ENCODE measurements around the gene IFI35. TPM values are rescaled to one million over a fixed set of nuclear protein-coding genes. Genes with fewer than 3 reads are reported as not detected.

The IFI35 gene
- total and polyA plus RNA-seq, 2 donors (not counting 1 experiment from before 2014, with no cell fraction given): 34.5 to 52.0 TPM

GRCh38 chr17:43042025-43042628 lies 35.5 kb downstream of the IFI35 start:
- Histone ChIP-seq H2AFZ (ENCODE audit: low read length) (no peak overlapping the region), H3K36me3 (ENCODE audit: control insufficient read depth, insufficient read depth, low read length) (no peaks in the 10 kb centered on the region), H3K9ac (ENCODE audit: insufficient read depth, low read length) (no peak overlapping the region), H3K4me2 (ENCODE audit: extremely low read depth, insufficient read depth, low read length) (no peak overlapping the region), H3K4me3 (replicated peaks in 1 of 4; ENCODE audit: control extremely low read depth in 1 of 4, insufficient read depth in 1 of 4, low read depth in 3 of 4, low read length in 4 of 4) (no peak overlapping the region), H3K9me3 (ENCODE audit: control insufficient read depth, insufficient read depth, low read depth, low read length) (no peaks in the 10 kb centered on the region), H3K79me2 (ENCODE audit: control insufficient read depth, insufficient read depth, low read length) (no peaks in the 10 kb centered on the region), H3K27ac (ENCODE audit: insufficient read depth, low read length) (no peak overlapping the region), H3K27me3 (ENCODE audit: control insufficient read depth, insufficient read depth, low read length) (no peaks in the 10 kb centered on the region), H4K20me1 (ENCODE audit: control insufficient read depth, extremely low read depth, insufficient read depth, low read length) (no peaks in the 10 kb centered on the region), H3K4me1 (ENCODE audit: control insufficient read depth, extremely low read depth, insufficient read depth, low read length) (no peaks in the 10 kb centered on the region)
- TF ChIP-seq, protein P1, sequence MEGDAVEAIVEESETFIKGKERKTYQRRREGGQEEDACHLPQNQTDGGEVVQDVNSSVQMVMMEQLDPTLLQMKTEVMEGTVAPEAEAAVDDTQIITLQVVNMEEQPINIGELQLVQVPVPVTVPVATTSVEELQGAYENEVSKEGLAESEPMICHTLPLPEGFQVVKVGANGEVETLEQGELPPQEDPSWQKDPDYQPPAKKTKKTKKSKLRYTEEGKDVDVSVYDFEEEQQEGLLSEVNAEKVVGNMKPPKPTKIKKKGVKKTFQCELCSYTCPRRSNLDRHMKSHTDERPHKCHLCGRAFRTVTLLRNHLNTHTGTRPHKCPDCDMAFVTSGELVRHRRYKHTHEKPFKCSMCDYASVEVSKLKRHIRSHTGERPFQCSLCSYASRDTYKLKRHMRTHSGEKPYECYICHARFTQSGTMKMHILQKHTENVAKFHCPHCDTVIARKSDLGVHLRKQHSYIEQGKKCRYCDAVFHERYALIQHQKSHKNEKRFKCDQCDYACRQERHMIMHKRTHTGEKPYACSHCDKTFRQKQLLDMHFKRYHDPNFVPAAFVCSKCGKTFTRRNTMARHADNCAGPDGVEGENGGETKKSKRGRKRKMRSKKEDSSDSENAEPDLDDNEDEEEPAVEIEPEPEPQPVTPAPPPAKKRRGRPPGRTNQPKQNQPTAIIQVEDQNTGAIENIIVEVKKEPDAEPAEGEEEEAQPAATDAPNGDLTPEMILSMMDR (conservative IDR thresholded peaks at IDR 0.05 in 1 of 2, IDR thresholded peaks at IDR 0.05 in 1 of 2; ENCODE audit: low read depth in 1 of 2, low read length in 2 of 2): no peak
- no peak for TF ChIP-seq EZH2 (IDR thresholded peaks at IDR 0.05; ENCODE audit: low read length, missing control alignments)
- DNase-seq (ENCODE audit: low read depth in 2 of 2): peak in 1 of 2 donors; percentile 17

DNA sequence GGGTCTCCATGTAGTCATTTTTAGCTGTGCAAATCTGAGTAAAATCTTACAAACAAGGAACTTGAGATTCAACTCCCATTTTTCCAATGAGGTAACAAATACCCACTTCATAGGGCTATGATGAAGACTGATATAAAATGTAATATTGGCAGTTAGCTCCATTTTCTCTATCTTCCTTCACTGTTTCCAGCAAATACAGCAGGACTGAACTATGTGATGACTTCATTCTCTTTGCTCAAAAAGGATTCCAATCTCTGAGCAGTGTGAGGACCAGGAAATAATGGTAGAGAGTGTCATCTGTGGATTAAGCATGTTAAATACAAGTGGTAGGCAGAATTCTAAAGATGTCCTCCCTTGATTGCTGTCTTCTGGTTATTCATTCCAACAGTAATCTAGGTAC lies 36.7 kb downstream of the IFI35 start:
- H3K27ac ChIP-seq (ENCODE audit: insufficient read depth, low read length): no peak overlapping the region
- no peak overlapping the region for H2AFZ ChIP-seq (ENCODE audit: low read length)
- H3K9ac ChIP-seq (ENCODE audit: insufficient read depth, low read length): no peak overlapping the region
- H3K36me3 ChIP-seq (ENCODE audit: control insufficient read depth, insufficient read depth, low read length): no peaks in the 10 kb centered on the region
- H3K4me1 ChIP-seq (ENCODE audit: control insufficient read depth, extremely low read depth, insufficient read depth, low read length): no peaks in the 10 kb centered on the region
- no peaks in the 10 kb centered on the region for H4K20me1 ChIP-seq (ENCODE audit: control insufficient read depth, extremely low read depth, insufficient read depth, low read length)
- no peaks in the 10 kb centered on the region for H3K79me2 ChIP-seq (ENCODE audit: control insufficient read depth, insufficient read depth, low read length)
- no peak overlapping the region for H3K4me2 ChIP-seq (ENCODE audit: extremely low read depth, insufficient read depth, low read length)
- no peak overlapping the region for H3K4me3 ChIP-seq (replicated peaks in 1 of 4; ENCODE audit: control extremely low read depth in 1 of 4, insufficient read depth in 1 of 4, low read depth in 3 of 4, low read length in 4 of 4)
- DNase-seq (ENCODE audit: low read depth in 2 of 2): peak in 1 of 2 donors; percentile 33
- TF ChIP-seq, protein P1 (conservative IDR thresholded peaks at IDR 0.05 in 1 of 2, IDR thresholded peaks at IDR 0.05 in 1 of 2; ENCODE audit: low read depth in 1 of 2, low read length in 2 of 2): no peak
- no peak for TF ChIP-seq EZH2 (IDR thresholded peaks at IDR 0.05; ENCODE audit: low read length, missing control alignments)
- H3K27me3 ChIP-seq (ENCODE audit: control insufficient read depth, insufficient read depth, low read length): no peaks in the 10 kb centered on the region
- no peaks in the 10 kb centered on the region for H3K9me3 ChIP-seq (ENCODE audit: control insufficient read depth, insufficient read depth, low read depth, low read length)

DNA sequence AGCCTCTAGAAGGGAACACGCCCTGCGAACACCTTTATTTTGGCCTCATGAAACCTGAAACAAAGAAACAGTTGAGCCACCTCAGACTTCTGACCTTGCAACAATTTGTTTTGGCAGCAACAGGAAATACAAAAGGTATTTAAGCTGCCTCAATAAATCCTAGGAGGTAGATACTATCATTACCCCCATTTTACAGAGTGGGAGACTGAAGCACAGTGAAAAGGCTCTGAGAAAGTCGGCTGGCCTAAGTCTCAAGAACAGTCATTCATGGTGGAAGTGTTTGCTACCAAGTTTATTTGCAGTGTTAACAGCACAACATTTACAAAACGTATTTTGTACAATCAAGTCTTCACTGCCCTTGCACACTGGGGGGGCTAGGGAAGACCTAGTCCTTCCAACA lies 37.4 kb downstream of the IFI35 start:
- no peaks in the 10 kb centered on the region for H3K4me1 ChIP-seq (ENCODE audit: control insufficient read depth, extremely low read depth, insufficient read depth, low read length)
- no peak for TF ChIP-seq EZH2 (IDR thresholded peaks at IDR 0.05; ENCODE audit: low read length, missing control alignments)
- TF ChIP-seq, protein P1 (conservative IDR thresholded peaks at IDR 0.05 in 1 of 2, IDR thresholded peaks at IDR 0.05 in 1 of 2; ENCODE audit: low read depth in 1 of 2, low read length in 2 of 2): no peak
- no peak overlapping the region for H3K4me2 ChIP-seq (ENCODE audit: extremely low read depth, insufficient read depth, low read length)
- no peak overlapping the region for H3K27ac ChIP-seq (ENCODE audit: insufficient read depth, low read length)
- H3K4me3 ChIP-seq (replicated peaks in 1 of 4; ENCODE audit: control extremely low read depth in 1 of 4, insufficient read depth in 1 of 4, low read depth in 3 of 4, low read length in 4 of 4): no peak overlapping the region
- H3K9me3 ChIP-seq (ENCODE audit: control insufficient read depth, insufficient read depth, low read depth, low read length): no peaks in the 10 kb centered on the region
- no peaks in the 10 kb centered on the region for H4K20me1 ChIP-seq (ENCODE audit: control insufficient read depth, extremely low read depth, insufficient read depth, low read length)
- no peaks in the 10 kb centered on the region for H3K27me3 ChIP-seq (ENCODE audit: control insufficient read depth, insufficient read depth, low read length)
- no peak overlapping the region for H3K9ac ChIP-seq (ENCODE audit: insufficient read depth, low read length)
- H3K79me2 ChIP-seq (ENCODE audit: control insufficient read depth, insufficient read depth, low read length): no peaks in the 10 kb centered on the region
- no peak for DNase-seq (ENCODE audit: low read depth in 2 of 2)
- H2AFZ ChIP-seq (ENCODE audit: low read length): no peak overlapping the region
- H3K36me3 ChIP-seq (ENCODE audit: control insufficient read depth, insufficient read depth, low read length): no peaks in the 10 kb centered on the region

Measured in fibroblast of lung (primary cell).